GM19452 (cell line): Measurements from ENCODE around the gene COPE.

Source experiments
- ATAC-seq: cut with Tn5 transposase; IDR thresholded peaks from one replicate; pipeline ENCODE4 v1.9.1; 2021; ENCODE audit not compliant: unreplicated experiment

The COPE gene

DNA sequence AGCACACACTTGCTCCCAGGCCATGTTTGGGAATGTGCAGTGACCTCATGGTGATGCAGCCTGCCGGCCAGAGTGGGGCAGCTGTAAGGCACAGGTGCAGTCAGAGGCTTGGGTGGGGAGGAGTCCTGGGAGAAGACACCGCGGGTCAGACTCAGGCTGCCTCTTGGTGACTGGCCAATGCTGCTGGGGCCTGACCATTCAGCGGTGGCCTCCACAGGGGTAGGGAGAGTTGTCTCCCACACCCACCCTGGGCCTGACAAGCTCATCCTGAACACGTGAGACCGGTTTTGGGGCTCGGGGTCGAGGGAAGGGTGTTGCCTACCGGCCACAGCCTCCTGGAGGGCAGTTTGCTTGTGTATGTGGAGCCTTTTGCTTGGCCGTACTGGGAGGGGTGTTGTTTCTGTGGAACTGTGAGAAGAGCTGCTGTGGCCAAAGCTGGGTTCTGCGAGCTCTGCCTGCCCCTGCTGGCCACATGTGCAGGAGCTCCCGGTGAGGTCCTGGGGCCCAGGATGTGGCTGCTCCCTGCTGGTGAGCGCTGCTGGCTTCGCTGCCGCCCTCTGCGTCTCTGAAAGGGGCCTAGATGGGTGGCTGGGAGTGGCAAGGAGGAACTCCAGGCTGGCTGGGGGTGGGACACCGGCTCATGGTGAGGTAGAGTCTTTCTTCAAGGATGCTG, 65.3 kb downstream of the COPE start:
- no peak for ATAC-seq

DNA sequence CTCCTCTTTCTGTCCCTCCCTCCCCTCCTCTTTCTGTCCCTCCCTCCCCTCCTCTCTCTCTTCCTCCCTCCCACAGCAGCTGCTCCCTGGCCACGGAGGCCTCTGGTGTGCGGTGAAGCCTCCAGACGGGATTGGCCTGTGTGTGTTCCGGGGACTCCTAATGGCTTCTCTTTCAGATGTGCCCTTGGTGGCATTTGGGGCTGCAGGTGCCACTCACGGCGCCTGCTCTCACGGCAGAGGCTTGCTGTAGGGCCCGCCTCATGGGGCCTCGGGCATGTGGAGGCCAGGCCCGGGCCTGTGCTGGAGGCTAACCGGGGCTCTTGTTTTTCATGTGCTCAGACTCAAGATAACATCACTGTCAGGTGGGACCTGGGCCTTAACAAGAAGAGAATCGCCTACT, 66.5 kb downstream of the COPE start:
- no peak for ATAC-seq

DNA sequence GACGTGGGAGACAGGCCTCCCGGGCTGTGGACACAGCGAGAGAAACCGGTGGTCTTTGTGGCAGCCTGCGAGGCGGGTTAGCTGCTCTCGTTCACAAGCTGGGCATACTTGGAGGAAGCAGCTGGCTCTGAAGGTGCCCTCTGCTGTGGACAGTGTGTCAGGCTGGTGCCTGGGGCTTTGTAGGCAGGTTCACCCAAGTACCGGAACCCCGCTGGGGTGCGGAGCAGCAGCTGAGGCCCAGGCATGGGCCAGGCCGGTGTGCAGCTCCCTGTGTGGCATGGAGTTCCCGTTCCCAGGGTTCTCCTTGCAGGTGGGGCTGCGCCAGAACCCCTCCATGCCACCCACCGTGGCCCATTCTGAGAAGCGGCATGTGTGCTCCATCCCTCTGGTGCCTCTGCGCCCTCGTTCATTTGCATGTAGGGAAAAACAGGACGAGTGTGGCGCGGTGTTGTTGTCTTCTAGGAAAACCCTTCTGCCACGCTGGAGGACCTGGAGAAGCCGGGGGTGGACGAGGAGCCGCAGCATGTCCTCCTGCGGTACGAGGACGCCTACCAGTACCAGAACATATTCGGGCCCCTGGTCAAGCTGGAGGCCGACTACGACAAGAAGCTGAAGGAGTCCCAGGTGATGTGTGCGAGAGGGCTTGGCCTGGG, 67.4 kb downstream of the COPE start:
- no peak for ATAC-seq

DNA sequence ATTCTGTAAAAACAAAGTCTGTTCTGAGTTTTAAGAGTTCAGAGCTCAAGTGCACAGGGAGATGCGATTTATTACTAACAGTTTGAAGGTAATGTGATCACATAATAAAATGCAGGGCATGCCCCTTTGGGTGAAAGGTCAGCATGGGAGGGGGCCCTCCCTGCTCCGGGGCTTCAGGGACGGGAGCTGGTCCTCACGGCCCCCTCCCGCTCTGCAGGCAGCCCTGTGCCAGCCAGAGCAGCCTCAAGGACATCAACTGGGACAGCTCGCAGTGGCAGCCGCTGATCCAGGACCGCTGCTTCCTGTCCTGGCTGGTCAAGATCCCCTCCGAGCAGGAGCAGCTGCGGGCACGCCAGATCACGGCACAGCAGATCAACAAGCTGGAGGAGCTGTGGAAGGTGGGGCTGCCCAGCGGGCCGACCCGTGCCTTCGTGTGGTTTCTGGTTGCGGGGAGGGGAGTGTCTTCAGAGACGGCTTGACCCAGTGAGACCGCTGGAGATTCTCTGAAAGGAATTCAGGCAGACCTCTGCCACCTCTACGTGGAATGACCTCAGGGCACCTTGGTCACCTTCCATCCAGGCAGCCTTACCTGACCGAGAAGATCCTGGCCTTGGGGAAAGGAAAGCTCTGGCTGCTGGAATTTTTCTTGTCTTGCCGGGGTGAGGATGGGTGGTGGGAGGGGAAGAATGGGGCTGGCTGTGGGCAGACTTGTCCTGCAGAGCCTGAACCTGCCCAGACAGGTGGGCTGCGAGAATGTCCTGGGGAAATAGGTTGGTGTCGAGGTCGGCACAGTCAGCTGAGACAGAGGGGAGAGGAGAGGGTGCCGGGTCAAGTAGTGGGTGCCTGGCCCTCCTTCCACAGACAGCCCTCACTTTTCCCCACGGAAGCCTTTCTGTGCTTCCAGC, 68.5 kb downstream of the COPE start:
- no peak for ATAC-seq

DNA sequence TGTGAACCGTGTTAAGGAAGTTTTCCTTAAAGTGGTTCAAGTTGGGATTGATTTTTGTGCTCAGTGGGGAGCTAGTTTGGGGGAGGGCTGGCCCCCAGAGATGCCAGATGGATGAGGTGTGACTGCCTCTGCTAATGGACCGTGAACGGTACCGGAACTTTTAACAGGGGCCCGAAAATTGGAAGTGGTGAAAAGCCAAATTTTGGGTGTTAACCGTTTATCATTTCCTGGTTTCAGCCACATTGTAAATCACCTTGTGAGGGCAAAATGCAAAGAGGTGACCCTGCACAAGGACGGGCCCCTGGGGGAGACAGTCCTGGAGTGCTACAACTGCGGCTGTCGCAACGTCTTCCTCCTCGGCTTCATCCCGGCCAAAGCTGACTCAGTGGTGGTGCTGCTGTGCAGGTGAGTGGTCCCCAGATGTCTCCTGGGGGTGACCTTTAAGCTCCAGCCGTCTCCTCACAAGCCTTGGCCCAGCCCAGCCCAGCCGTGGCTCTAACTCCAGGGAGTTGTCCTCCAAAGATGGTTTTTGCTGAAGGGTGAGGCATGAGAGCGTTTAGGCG, 69.3 kb downstream of the COPE start:
- ATAC-seq, result no peak
